ENCODE measurements around the gene SUGCT.
"Not testable (repeated sequence)": the region's sequence is repeated elsewhere in the genome, so short reads cannot be mapped to it uniquely, and the experiment has no call there.

The SUGCT gene

DNA sequence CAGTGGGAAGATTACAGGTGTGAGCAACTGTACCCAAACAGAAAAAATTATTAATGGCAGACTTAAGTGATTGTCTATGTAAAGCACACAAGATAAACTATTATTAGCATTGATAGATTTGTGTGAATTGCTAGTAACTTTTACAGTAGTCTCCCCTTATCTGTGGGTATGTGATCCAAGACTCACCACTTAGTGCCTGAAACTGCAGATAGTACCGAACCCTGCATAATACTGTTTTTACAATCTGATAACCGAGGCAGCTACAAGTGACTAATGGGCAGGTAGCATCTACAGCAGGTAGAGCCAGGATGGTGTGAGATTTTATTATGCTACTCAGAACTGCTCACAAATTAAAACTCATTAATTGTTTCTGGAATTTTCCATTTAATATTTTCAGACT, 31.9 kb upstream of the SUGCT start:
- Histone ChIP-seq H3K9ac (ENCODE audit: low read depth, low read length, poor library complexity, severe bottlenecking) (no peak overlapping the region), H3K4me2 (ENCODE audit: low read depth, low read length, poor library complexity, severe bottlenecking) (no peak overlapping the region), H3K79me2 (ENCODE audit: insufficient read depth, low read length) (no peaks in the 10 kb centered on the region), H3K4me3 (ENCODE audit: low read length, poor library complexity, severe bottlenecking) (no peak overlapping the region), H3K36me3 (ENCODE audit: insufficient read depth, low read length) (no peaks in the 10 kb centered on the region), H3K9me3 (ENCODE audit: insufficient read depth, low read depth, low read length) (no peaks in the 10 kb centered on the region), H3K4me1 (ENCODE audit: insufficient read depth, low read length, poor library complexity, severe bottlenecking) (no peaks in the 10 kb centered on the region), H3F3A (ENCODE audit: low read depth) (no peaks in the 10 kb centered on the region), H4K20me1 (ENCODE audit: insufficient read depth, low read length, poor library complexity, severe bottlenecking) (no peaks in the 10 kb centered on the region), H3K27me3 (ENCODE audit: insufficient read depth, low read length, poor library complexity, severe bottlenecking) (no peaks in the 10 kb centered on the region), H3K9me2 (replicated peaks; ENCODE audit: low read depth, low read length) (no peaks in the 10 kb centered on the region), H2AFZ (ENCODE audit: low read length) (no peak overlapping the region)
- TF ChIP-seq, protein P1, sequence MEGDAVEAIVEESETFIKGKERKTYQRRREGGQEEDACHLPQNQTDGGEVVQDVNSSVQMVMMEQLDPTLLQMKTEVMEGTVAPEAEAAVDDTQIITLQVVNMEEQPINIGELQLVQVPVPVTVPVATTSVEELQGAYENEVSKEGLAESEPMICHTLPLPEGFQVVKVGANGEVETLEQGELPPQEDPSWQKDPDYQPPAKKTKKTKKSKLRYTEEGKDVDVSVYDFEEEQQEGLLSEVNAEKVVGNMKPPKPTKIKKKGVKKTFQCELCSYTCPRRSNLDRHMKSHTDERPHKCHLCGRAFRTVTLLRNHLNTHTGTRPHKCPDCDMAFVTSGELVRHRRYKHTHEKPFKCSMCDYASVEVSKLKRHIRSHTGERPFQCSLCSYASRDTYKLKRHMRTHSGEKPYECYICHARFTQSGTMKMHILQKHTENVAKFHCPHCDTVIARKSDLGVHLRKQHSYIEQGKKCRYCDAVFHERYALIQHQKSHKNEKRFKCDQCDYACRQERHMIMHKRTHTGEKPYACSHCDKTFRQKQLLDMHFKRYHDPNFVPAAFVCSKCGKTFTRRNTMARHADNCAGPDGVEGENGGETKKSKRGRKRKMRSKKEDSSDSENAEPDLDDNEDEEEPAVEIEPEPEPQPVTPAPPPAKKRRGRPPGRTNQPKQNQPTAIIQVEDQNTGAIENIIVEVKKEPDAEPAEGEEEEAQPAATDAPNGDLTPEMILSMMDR (conservative IDR thresholded peaks at IDR 0.05; ENCODE audit: low read length): no peak
- no peak for TF ChIP-seq EZH2phosphoT487 (IDR thresholded peaks at IDR 0.05; ENCODE audit: borderline replicate concordance)

DNA sequence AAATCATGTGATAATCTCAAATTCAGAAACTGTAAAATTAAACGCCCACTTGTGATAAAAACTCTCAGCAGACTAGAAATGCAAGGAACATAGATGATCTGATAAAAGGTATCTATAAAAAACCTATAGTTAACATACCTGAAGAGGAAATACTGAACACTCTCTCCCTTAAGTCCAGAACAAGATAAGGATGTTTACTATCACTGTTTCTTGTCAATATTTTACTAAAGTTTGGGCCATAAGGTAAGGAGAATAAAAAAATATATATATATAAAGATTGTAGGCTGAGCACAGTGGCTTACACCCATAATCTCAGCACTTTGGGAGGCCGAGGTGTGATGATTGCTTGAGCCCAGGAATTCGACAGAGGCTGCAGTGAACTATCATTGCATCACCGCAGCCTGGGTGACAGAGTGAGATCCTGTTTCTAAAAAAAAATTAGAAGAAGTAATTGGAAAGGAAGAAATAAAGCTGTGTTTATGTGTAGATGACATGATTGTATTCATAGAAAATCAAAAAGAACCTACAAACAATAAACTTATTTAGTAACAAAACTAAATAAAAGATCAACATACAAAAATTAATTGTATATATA, 28.8 kb upstream of the SUGCT start:
- Histone ChIP-seq H3K27me3 (ENCODE audit: insufficient read depth, low read length, poor library complexity, severe bottlenecking) (no peaks in the 10 kb centered on the region), H2AFZ (ENCODE audit: low read length) (no peak overlapping the region), H3K79me2 (ENCODE audit: insufficient read depth, low read length) (no peaks in the 10 kb centered on the region), H3K9me3 (ENCODE audit: insufficient read depth, low read depth, low read length) (no peaks in the 10 kb centered on the region), H3K4me3 (ENCODE audit: low read length, poor library complexity, severe bottlenecking) (no peak overlapping the region), H3K4me1 (ENCODE audit: insufficient read depth, low read length, poor library complexity, severe bottlenecking) (no peaks in the 10 kb centered on the region), H3K9me2 (replicated peaks; ENCODE audit: low read depth, low read length) (no peaks in the 10 kb centered on the region), H3K9ac (ENCODE audit: low read depth, low read length, poor library complexity, severe bottlenecking) (no peak overlapping the region), H4K20me1 (ENCODE audit: insufficient read depth, low read length, poor library complexity, severe bottlenecking) (no peaks in the 10 kb centered on the region), H3K4me2 (ENCODE audit: low read depth, low read length, poor library complexity, severe bottlenecking) (no peak overlapping the region), H3F3A (ENCODE audit: low read depth) (no peaks in the 10 kb centered on the region), H3K36me3 (ENCODE audit: insufficient read depth, low read length) (no peaks in the 10 kb centered on the region)
- TF ChIP-seq EZH2phosphoT487 (IDR thresholded peaks at IDR 0.05; ENCODE audit: borderline replicate concordance): no peak
- TF ChIP-seq, protein P1 (conservative IDR thresholded peaks at IDR 0.05; ENCODE audit: low read length): no peak

DNA sequence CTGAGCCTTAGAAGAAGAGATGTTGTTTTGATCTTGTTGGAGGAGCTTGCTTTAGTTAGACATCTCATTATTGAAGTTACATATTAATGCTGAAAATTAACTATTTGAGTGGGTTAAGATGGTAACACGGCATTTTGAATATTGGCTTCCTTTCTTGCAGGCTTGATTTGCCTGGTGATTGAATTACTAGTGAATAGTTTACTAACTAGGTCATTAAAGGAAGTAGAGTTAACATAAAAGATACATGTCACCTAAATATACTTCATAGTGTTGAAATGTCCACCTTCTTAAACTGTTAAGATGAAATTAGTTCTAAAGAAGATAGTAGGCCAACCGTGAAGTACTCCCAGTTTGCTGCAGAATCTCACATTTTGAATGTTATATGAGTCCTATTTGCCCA, 18.9 kb upstream of the SUGCT start:
- no peak overlapping the region for H3K4me3 ChIP-seq (ENCODE audit: low read length, poor library complexity, severe bottlenecking)
- no peak for TF ChIP-seq EZH2phosphoT487 (IDR thresholded peaks at IDR 0.05; ENCODE audit: borderline replicate concordance)
- TF ChIP-seq, protein P1 (conservative IDR thresholded peaks at IDR 0.05; ENCODE audit: low read length): no peak
- H3K79me2 ChIP-seq (ENCODE audit: insufficient read depth, low read length): no peaks in the 10 kb centered on the region
- H3K9me3 ChIP-seq (ENCODE audit: insufficient read depth, low read depth, low read length): no peaks in the 10 kb centered on the region
- H3K4me2 ChIP-seq (ENCODE audit: low read depth, low read length, poor library complexity, severe bottlenecking): no peak overlapping the region
- H2AFZ ChIP-seq (ENCODE audit: low read length): no peak overlapping the region
- no peaks in the 10 kb centered on the region for H3K36me3 ChIP-seq (ENCODE audit: insufficient read depth, low read length)
- no peaks in the 10 kb centered on the region for H3F3A ChIP-seq (ENCODE audit: low read depth)
- no peaks in the 10 kb centered on the region for H3K27me3 ChIP-seq (ENCODE audit: insufficient read depth, low read length, poor library complexity, severe bottlenecking)
- no peak overlapping the region for H3K9ac ChIP-seq (ENCODE audit: low read depth, low read length, poor library complexity, severe bottlenecking)
- no peaks in the 10 kb centered on the region for H3K4me1 ChIP-seq (ENCODE audit: insufficient read depth, low read length, poor library complexity, severe bottlenecking)
- H3K9me2 ChIP-seq (replicated peaks; ENCODE audit: low read depth, low read length): no peaks in the 10 kb centered on the region
- no peaks in the 10 kb centered on the region for H4K20me1 ChIP-seq (ENCODE audit: insufficient read depth, low read length, poor library complexity, severe bottlenecking)

DNA sequence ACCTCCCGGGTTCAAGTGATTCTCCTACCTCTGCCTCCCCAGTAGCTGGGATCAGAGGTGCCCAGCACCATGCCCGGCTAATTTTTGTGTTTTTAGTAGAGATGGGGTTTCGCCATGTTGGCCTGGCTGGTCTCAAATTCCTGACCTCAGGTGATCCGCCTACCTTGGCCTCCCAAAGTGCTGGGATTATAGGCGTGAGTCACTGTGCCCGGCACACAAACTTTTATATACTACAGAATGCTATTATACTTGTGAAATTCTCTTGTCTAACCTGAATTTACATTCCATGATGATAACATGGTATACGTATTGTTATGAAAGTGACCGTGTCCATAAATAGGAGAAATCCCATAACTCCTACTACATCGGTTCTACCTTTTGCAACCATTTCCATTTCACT, 17.6 kb upstream of the SUGCT start:
- not testable (repeated sequence) for H3K27me3 ChIP-seq (ENCODE audit: insufficient read depth, low read length, poor library complexity, severe bottlenecking); H3K9ac ChIP-seq (ENCODE audit: low read depth, low read length, poor library complexity, severe bottlenecking); H3K4me1 ChIP-seq (ENCODE audit: insufficient read depth, low read length, poor library complexity, severe bottlenecking); H4K20me1 ChIP-seq (ENCODE audit: insufficient read depth, low read length, poor library complexity, severe bottlenecking); H3K4me2 ChIP-seq (ENCODE audit: low read depth, low read length, poor library complexity, severe bottlenecking); H3K9me3 ChIP-seq (ENCODE audit: insufficient read depth, low read depth, low read length); H3F3A ChIP-seq (ENCODE audit: low read depth); H3K9me2 ChIP-seq (replicated peaks; ENCODE audit: low read depth, low read length); H3K79me2 ChIP-seq (ENCODE audit: insufficient read depth, low read length); H3K4me3 ChIP-seq (ENCODE audit: low read length, poor library complexity, severe bottlenecking); H3K36me3 ChIP-seq (ENCODE audit: insufficient read depth, low read length); H2AFZ ChIP-seq (ENCODE audit: low read length)

DNA sequence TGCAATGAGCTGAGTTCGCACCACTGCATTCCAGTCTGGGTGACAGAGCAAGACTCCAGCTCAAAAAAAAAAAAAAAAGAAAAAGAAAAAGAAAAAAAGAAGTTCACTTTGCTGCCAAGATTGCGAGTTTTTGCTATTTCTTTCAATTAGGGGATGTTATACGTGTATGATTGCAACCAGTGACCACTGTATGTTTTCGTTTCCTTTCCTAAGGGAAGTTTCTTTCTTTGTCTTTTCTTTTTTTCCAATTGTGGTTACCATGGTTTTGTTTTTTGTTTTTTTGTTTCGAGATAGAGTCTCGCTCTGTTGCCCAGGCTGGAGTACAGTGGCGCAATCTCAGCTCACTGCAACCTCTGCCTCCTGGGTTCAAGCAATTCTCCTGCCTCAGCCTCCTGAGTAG, 16.6 kb upstream of the SUGCT start:
- H3K4me3 ChIP-seq (ENCODE audit: low read length, poor library complexity, severe bottlenecking); H3K9ac ChIP-seq (ENCODE audit: low read depth, low read length, poor library complexity, severe bottlenecking); H3K27me3 ChIP-seq (ENCODE audit: insufficient read depth, low read length, poor library complexity, severe bottlenecking); H3K36me3 ChIP-seq (ENCODE audit: insufficient read depth, low read length); H3K4me2 ChIP-seq (ENCODE audit: low read depth, low read length, poor library complexity, severe bottlenecking); H3F3A ChIP-seq (ENCODE audit: low read depth); H3K9me2 ChIP-seq (replicated peaks; ENCODE audit: low read depth, low read length); H2AFZ ChIP-seq (ENCODE audit: low read length); H4K20me1 ChIP-seq (ENCODE audit: insufficient read depth, low read length, poor library complexity, severe bottlenecking); H3K79me2 ChIP-seq (ENCODE audit: insufficient read depth, low read length); H3K9me3 ChIP-seq (ENCODE audit: insufficient read depth, low read depth, low read length); H3K4me1 ChIP-seq (ENCODE audit: insufficient read depth, low read length, poor library complexity, severe bottlenecking): not testable (repeated sequence)
